NCI-H2227 (cell line): Measurements from ENCODE around the gene CRTC3.
"Not testable (repeated sequence)": the region's sequence is repeated elsewhere in the genome, so short reads cannot be mapped to it uniquely, and the experiment has no call there.

Experiments used
- DNase-seq: peaks from one replicate; lab custom pipeline; 2025; ENCODE audit not compliant: unreplicated experiment; lab: John Stamatoyannopoulos, UW

CRTC3 gene

GRCh38 chr15:90667755-90668345, 138.1 kb downstream of the CRTC3 start:
- DNase-seq, result not testable (repeated sequence)

GRCh38 chr15:90670631-90671030, 140.9 kb downstream of the CRTC3 start:
- not testable (repeated sequence) for DNase-seq

- no peak for DNase-seq
Measured at GRCh38 chr15:90671216-90671615, 141.5 kb downstream of the CRTC3 start.

- DNase-seq, result not testable (repeated sequence)
Measured at GRCh38 chr15:90673357-90673756, 143.6 kb downstream of the CRTC3 start.

GRCh38 chr15:90674476-90674875, 144.8 kb downstream of the CRTC3 start:
- no peak for DNase-seq

GRCh38 chr15:90675464-90675863, 145.7 kb downstream of the CRTC3 start:
- no peak for DNase-seq

- DNase-seq, result no peak
Measured at GRCh38 chr15:90677807-90678790, 148.4 kb downstream of the CRTC3 start.

- no peak for DNase-seq
Measured at GRCh38 chr15:90679959-90680358, 150.2 kb downstream of the CRTC3 start.

GRCh38 chr15:90680371-90680935, 150.7 kb downstream of the CRTC3 start:
- no peak for DNase-seq

GRCh38 chr15:90681056-90681455, 151.3 kb downstream of the CRTC3 start:
- no peak for DNase-seq

GRCh38 chr15:90681480-90681879, 151.8 kb downstream of the CRTC3 start:
- DNase-seq, result no peak

GRCh38 chr15:90683371-90683770, 153.6 kb downstream of the CRTC3 start:
- no peak for DNase-seq

- no peak for DNase-seq
Measured at GRCh38 chr15:90683876-90684275, 154.2 kb downstream of the CRTC3 start.

- no peak for DNase-seq
Measured at GRCh38 chr15:90684281-90684680, 154.6 kb downstream of the CRTC3 start.

GRCh38 chr15:90685591-90686434, 156.1 kb downstream of the CRTC3 start:
- DNase-seq, result no peak

GRCh38 chr15:90686435-90687218, 156.9 kb downstream of the CRTC3 start:
- no peak for DNase-seq

- not testable (repeated sequence) for DNase-seq
Measured at GRCh38 chr15:90689326-90689961, 159.7 kb downstream of the CRTC3 start.

- no peak for DNase-seq
Measured at GRCh38 chr15:90690585-90690984, 160.9 kb downstream of the CRTC3 start.

- no peak for DNase-seq
Measured at GRCh38 chr15:90691369-90691768, 161.6 kb downstream of the CRTC3 start.
